Measurements from ENCODE around the gene RIF1.

The RIF1 gene, protein sequence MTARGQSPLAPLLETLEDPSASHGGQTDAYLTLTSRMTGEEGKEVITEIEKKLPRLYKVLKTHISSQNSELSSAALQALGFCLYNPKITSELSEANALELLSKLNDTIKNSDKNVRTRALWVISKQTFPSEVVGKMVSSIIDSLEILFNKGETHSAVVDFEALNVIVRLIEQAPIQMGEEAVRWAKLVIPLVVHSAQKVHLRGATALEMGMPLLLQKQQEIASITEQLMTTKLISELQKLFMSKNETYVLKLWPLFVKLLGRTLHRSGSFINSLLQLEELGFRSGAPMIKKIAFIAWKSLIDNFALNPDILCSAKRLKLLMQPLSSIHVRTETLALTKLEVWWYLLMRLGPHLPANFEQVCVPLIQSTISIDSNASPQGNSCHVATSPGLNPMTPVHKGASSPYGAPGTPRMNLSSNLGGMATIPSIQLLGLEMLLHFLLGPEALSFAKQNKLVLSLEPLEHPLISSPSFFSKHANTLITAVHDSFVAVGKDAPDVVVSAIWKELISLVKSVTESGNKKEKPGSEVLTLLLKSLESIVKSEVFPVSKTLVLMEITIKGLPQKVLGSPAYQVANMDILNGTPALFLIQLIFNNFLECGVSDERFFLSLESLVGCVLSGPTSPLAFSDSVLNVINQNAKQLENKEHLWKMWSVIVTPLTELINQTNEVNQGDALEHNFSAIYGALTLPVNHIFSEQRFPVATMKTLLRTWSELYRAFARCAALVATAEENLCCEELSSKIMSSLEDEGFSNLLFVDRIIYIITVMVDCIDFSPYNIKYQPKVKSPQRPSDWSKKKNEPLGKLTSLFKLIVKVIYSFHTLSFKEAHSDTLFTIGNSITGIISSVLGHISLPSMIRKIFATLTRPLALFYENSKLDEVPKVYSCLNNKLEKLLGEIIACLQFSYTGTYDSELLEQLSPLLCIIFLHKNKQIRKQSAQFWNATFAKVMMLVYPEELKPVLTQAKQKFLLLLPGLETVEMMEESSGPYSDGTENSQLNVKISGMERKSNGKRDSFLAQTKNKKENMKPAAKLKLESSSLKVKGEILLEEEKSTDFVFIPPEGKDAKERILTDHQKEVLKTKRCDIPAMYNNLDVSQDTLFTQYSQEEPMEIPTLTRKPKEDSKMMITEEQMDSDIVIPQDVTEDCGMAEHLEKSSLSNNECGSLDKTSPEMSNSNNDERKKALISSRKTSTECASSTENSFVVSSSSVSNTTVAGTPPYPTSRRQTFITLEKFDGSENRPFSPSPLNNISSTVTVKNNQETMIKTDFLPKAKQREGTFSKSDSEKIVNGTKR (N-terminal part only)

DNA sequence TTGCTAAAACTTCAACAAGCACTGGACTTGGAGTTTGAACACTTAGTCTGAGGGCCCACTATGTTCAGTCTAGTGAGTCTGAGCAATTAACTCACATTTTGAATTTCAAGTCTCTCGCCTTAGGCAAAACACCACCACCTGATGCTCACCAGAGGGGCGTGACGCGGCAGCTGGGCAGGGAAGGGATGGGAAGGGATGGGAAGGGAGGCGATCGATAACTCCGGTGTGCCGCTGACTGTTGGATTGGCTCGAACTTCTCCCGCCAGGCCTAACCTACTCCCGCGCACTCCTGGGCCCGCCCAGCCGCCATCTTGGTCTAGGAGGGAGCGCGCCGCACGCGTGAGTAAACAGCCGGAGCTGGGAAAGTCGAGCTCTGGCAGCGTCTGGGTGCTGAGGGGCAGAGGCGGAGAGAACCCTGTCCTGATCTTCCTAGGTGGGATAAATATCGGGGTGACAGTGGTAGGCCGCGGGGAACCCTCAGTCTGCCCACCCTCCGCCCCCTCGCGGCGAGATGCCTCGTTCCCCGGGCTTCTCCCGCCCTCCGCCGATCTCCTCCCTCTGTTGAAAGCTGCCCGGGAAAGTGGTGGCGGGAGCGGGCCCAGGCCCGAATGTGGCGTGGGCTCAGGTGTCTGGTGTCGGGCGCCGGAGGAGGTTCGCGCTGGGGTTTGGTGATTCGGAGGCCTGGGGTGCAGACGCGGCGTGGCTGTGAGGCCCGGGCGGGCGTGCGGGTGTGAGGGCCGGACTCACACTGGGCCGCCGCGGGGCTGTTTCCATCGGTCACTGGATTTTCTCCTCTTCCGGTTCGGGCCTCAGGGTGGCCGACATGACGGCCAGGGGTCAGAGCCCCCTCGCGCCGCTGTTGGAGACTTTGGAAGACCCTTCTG is at the start of gene RIF1:
TSS of gene RIF1 (plus strand) at position 302 of the 884 bp plus-strand sequence. CDS start at position 824, 522 bp downstream.
- in situ Hi-C loops (cut with MboI; ENCODE audit: low sequenced_read_pairs): loop anchor here (25.0 kb wide), 1 partner anchor 123 kb away; the partner anchor contains the start of gene NMI

- in situ Hi-C loops (cut with MboI; ENCODE audit: low sequenced_read_pairs): no loop called here
These were observed 47.9 kb upstream of the RIF1 start for GRCh38 chr2:151361674-151362370.

GRCh38 chr2:151363709-151364108 is 46.0 kb upstream of the RIF1 start:
- in situ Hi-C loops (cut with MboI; ENCODE audit: low sequenced_read_pairs): no loop called here

DNA sequence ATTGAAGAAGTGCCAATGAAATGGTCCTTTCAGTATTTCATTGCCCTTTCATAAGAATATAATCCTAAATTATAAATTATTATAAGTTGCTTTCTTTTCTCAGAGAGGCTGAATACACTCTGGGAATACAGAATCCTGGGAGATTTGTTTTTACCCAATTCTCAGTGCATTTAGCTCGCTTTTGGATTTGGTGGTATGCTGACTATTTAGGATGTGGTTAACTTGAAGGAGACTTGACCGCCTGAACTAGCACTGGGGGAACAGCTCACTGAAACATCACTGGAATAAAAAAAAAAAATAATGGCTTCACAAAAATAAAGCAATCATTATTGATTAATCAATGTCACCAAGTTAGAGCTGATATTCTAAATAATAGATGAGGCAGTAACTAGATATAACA is 42.1 kb upstream of the RIF1 start:
- in situ Hi-C loops (cut with MboI; ENCODE audit: low sequenced_read_pairs): no loop called here

DNA sequence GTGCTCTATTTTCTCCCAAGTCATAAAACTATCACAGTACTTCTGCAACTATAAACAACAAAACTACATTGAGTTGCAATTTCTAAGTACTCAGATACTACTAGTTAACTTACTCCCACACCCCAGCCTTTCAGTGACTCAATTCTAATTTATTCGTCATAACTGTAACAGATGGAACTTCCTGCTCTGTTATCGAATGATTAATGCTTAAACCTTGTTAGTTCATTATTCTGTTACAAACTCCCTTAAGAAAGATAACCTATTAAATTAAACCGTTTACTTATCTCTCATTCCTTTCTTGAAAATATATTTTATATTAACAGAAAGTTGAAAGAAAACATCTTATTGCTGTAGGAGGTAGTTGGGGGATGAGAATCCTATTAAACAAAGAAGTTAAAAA is 35.3 kb upstream of the RIF1 start:
- in situ Hi-C loops (cut with MboI; ENCODE audit: low sequenced_read_pairs): no loop called here

- in situ Hi-C loops (cut with MboI; ENCODE audit: low sequenced_read_pairs): no loop called here
These were observed 30.5 kb upstream of the RIF1 start for GRCh38 chr2:151379169-151379568.

GRCh38 chr2:151380580-151381235 is 29.0 kb upstream of the RIF1 start:
- in situ Hi-C loops (cut with MboI; ENCODE audit: low sequenced_read_pairs): no loop called here

GRCh38 chr2:151381266-151381665 is 28.4 kb upstream of the RIF1 start:
- in situ Hi-C loops (cut with MboI; ENCODE audit: low sequenced_read_pairs): no loop called here

GRCh38 chr2:151388011-151388410 is 21.7 kb upstream of the RIF1 start:
- in situ Hi-C loops (cut with MboI; ENCODE audit: low sequenced_read_pairs): no loop called here

- in situ Hi-C loops (cut with MboI; ENCODE audit: low sequenced_read_pairs): no loop called here
These were observed 18.3 kb upstream of the RIF1 start for GRCh38 chr2:151391436-151391835.

DNA sequence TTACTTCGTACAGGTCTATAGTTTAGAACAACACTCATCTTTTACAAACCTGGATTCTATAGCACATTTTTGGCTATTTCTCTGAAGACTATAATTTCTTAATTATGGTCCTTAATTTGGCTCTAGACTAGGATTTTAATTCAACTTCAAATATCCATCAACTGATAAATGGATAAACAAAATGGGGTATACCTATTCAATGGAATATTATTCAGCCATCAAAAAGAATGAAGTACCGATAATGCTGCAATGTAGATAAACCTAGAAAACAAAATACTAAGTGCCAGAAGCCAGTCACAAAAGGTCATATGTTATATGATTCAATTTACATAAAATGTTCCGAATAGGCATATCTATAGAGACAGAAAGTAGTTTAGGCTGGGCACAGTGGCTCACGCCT is 15.2 kb upstream of the RIF1 start:
- in situ Hi-C loops (cut with MboI; ENCODE audit: low sequenced_read_pairs): no loop called here

- in situ Hi-C loops (cut with MboI; ENCODE audit: low sequenced_read_pairs): no loop called here
These were observed 14.0 kb upstream of the RIF1 start for GRCh38 chr2:151395509-151396374.

DNA sequence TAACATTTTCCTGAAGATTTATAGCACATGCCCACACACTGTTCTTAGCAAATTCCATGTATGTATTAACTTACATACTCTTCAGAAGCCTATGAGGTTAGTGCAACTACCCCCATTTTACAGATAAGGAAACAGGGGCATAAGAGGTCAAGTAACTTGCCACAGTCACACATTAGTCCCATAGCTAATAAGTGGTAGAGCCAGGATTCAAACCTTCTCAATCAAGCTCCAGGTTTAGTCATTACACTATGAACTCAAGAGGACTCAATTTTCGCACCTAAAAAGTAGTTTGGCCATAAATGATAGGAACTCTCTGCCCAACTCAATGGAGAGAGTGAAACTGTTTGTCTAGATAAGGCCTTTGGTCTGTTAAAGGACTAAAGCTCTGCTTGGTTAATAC is 9.7 kb upstream of the RIF1 start:
- in situ Hi-C loops (cut with MboI; ENCODE audit: low sequenced_read_pairs): loop anchor here (25.0 kb wide), 1 partner anchor 113 kb away; the partner anchor contains the start of gene NMI

- in situ Hi-C loops (cut with MboI; ENCODE audit: low sequenced_read_pairs): loop anchor here (25.0 kb wide), 1 partner anchor 114 kb away; the partner anchor contains the start of gene NMI
These were observed 8.6 kb upstream of the RIF1 start for GRCh38 chr2:151401149-151401548.

DNA sequence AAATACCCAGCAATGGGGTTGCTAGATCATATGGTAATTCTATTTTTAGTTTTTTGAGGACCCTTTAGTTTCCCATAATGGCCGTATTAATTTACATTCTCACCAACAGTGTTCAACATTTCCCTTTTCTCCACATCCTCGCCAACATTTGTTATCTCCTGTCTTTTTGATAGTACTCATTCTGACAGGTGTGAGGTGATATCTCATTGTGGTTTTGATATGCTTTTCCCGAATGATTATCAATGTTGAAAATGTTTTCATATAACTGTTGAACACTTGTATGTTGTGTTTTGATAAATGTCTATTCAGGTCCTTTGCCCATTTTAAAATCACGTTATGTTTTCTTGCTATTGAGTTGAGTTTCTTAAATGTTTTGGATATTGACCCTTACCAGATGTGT is 5.8 kb upstream of the RIF1 start:
- in situ Hi-C loops (cut with MboI; ENCODE audit: low sequenced_read_pairs): loop anchor here (25.0 kb wide), 1 partner anchor 117 kb away; the partner anchor contains the start of gene NMI

- in situ Hi-C loops (cut with MboI; ENCODE audit: low sequenced_read_pairs): loop anchor here (25.0 kb wide), 1 partner anchor 118 kb away; the partner anchor contains the start of gene NMI
These were observed 4.3 kb upstream of the RIF1 start for GRCh38 chr2:151405376-151405775.

GRCh38 chr2:151407281-151407680 is 2.4 kb upstream of the RIF1 start:
- in situ Hi-C loops (cut with MboI; ENCODE audit: low sequenced_read_pairs): loop anchor here (25.0 kb wide), 1 partner anchor 120 kb away; the partner anchor contains the start of gene NMI
